HEK293 (cell line): ENCODE measurements around the gene CACNA1C.

Experiments
- CTCF ChIA-PET: fragments of 350-600 bp; formaldehyde crosslinking; extraction: SDS; loops from one replicate; lab custom pipeline; 2021; ENCODE audit warnings: antibody characterized with exemption; lab: Yijun Ruan, JAX
- POLR2A ChIA-PET: fragments of 300-600 bp; formaldehyde crosslinking; extraction: SDS; loops from one replicate; lab custom pipeline; 2020; ENCODE audit warnings: antibody characterized with exemption, inconsistent platforms; lab: Yijun Ruan, JAX
- H3K27ac ChIP-seq: fragments of 200-500 bp; sonication (Bioruptor generic); 2 replicates; pipeline ENCODE4 v1.5.1; 2014; ENCODE audit warnings: low read depth, low read length, control low read depth, inconsistent platforms; ENCODE audit errors: extremely low read depth
- H3K36me3 ChIP-seq, 2 experiments: fragments of 200-500 bp in 1 of 2; sonication (Bioruptor generic) in 1 of 2; 1 replicate in 1 of 2; 2 replicates in 1 of 2; pipeline ENCODE4 v1.5.1; 2014 to 2017; ENCODE audit warnings: inconsistent platforms in 2 of 2, low read length in 2 of 2; ENCODE audit not compliant: control insufficient read depth in 2 of 2, insufficient read depth in 1 of 2
- H3K4me1 ChIP-seq: fragments of 200-500 bp; sonication (Bioruptor generic); 2 replicates; pipeline ENCODE4 v1.5.1; 2014; ENCODE audit warnings: mild to moderate bottlenecking, low read length, inconsistent platforms; ENCODE audit not compliant: control insufficient read depth, insufficient read depth
- H3K4me3 ChIP-seq: 2 replicates; pipeline ENCODE4 v1.5.1; 2011; ENCODE audit warnings: low read depth, mild to moderate bottlenecking, control low read depth, low read length, moderate library complexity
- H3K9me3 ChIP-seq: fragments of 200-500 bp; sonication (Bioruptor generic); 2 replicates; pipeline ENCODE4 v1.5.1; 2014; ENCODE audit warnings: low read depth, low read length, inconsistent platforms; ENCODE audit not compliant: control insufficient read depth, insufficient read depth
- BCL6B ChIP-seq: fragments of 450-650 bp; formaldehyde crosslinking; IDR thresholded peaks from 2 replicates; pipeline ENCODE4 v1.5.1; 2017; ENCODE audit warnings: missing biosample characterization, missing genetic modification characterization
- GLI4 ChIP-seq: fragments of 450-650 bp; formaldehyde crosslinking; IDR thresholded peaks from 2 replicates; pipeline ENCODE4 v1.5.1; 2016; ENCODE audit warnings: missing biosample characterization, missing genetic modification characterization
- OSR2 ChIP-seq: fragments of 450-650 bp; formaldehyde crosslinking; IDR thresholded peaks from 2 replicates; pipeline ENCODE4 v1.5.1; 2016; ENCODE audit warnings: missing biosample characterization, missing genetic modification characterization
- PATZ1 ChIP-seq: fragments of 450-650 bp; formaldehyde crosslinking; IDR thresholded peaks from 2 replicates; pipeline ENCODE4 v1.5.1; 2016; ENCODE audit warnings: missing biosample characterization, missing genetic modification characterization
- TSHZ1 ChIP-seq: fragments of 450-650 bp; formaldehyde crosslinking; IDR thresholded peaks from 2 replicates; pipeline ENCODE4 v1.5.1; 2016; ENCODE audit warnings: missing biosample characterization, missing genetic modification characterization, borderline replicate concordance
- ZBTB20 ChIP-seq: fragments of 450-650 bp; formaldehyde crosslinking; IDR thresholded peaks from 2 replicates; pipeline ENCODE4 v1.5.1; 2016; ENCODE audit warnings: missing biosample characterization, missing genetic modification characterization
- ZFP37 ChIP-seq: fragments of 450-650 bp; formaldehyde crosslinking; IDR thresholded peaks from 2 replicates; pipeline ENCODE4 v1.5.1; 2016; ENCODE audit warnings: missing biosample characterization, missing genetic modification characterization
- ZIC2 ChIP-seq: fragments of 450-650 bp; formaldehyde crosslinking; IDR thresholded peaks from 2 replicates; pipeline ENCODE4 v1.5.1; 2016; ENCODE audit warnings: missing biosample characterization, missing genetic modification characterization
- ZNF112 ChIP-seq: fragments of 450-650 bp; formaldehyde crosslinking; IDR thresholded peaks from 2 replicates; pipeline ENCODE4 v1.5.0; 2017; ENCODE audit warnings: missing biosample characterization, missing genetic modification characterization
- ZNF121 ChIP-seq: fragments of 450-650 bp; formaldehyde crosslinking; IDR thresholded peaks from 2 replicates; pipeline ENCODE4 v1.5.1; 2016; ENCODE audit warnings: missing biosample characterization, missing genetic modification characterization
- ZNF138 ChIP-seq: fragments of 450-650 bp; formaldehyde crosslinking; IDR thresholded peaks from 2 replicates; pipeline ENCODE4 v1.5.1; 2016; ENCODE audit warnings: missing biosample characterization, missing genetic modification characterization, borderline replicate concordance
- ZNF146 ChIP-seq: fragments of 450-650 bp; formaldehyde crosslinking; IDR thresholded peaks from 2 replicates; pipeline ENCODE4 v1.5.1; 2016; ENCODE audit warnings: missing biosample characterization, missing genetic modification characterization
- ZNF155 ChIP-seq: fragments of 450-650 bp; formaldehyde crosslinking; IDR thresholded peaks from 2 replicates; pipeline ENCODE4 v1.5.1; 2016; ENCODE audit warnings: missing biosample characterization, missing genetic modification characterization
- ZNF157 ChIP-seq: fragments of 450-650 bp; formaldehyde crosslinking; IDR thresholded peaks from 2 replicates; pipeline ENCODE4 v1.5.1; 2016; ENCODE audit warnings: missing biosample characterization, missing genetic modification characterization
- ZNF280C ChIP-seq: fragments of 450-650 bp; formaldehyde crosslinking; IDR thresholded peaks from 2 replicates; pipeline ENCODE4 v1.5.1; 2016; ENCODE audit warnings: missing biosample characterization, missing genetic modification characterization
- ZNF354C ChIP-seq: fragments of 450-650 bp; formaldehyde crosslinking; IDR thresholded peaks from 2 replicates; pipeline ENCODE4 v1.5.1; 2016; ENCODE audit warnings: missing biosample characterization, missing genetic modification characterization, low read depth, borderline replicate concordance
- ZNF394 ChIP-seq: fragments of 450-650 bp; formaldehyde crosslinking; IDR thresholded peaks from 2 replicates; pipeline ENCODE4 v1.5.1; 2016; ENCODE audit warnings: missing biosample characterization, missing genetic modification characterization, mild to moderate bottlenecking, moderate library complexity, borderline replicate concordance
- ZNF404 ChIP-seq: fragments of 450-650 bp; formaldehyde crosslinking; IDR thresholded peaks from 2 replicates; pipeline ENCODE4 v1.5.1; 2017; ENCODE audit warnings: missing biosample characterization, missing genetic modification characterization
- ZNF449 ChIP-seq: fragments of 450-650 bp; formaldehyde crosslinking; IDR thresholded peaks from 2 replicates; pipeline ENCODE4 v1.5.1; 2017; ENCODE audit warnings: missing biosample characterization, mild to moderate bottlenecking, missing genetic modification characterization, moderate library complexity
- ZNF776 ChIP-seq: fragments of 450-650 bp; formaldehyde crosslinking; IDR thresholded peaks from 2 replicates; pipeline ENCODE4 v1.5.0; 2017; ENCODE audit warnings: missing biosample characterization, missing genetic modification characterization, borderline replicate concordance
- ZNF791 ChIP-seq: fragments of 450-650 bp; formaldehyde crosslinking; IDR thresholded peaks from 2 replicates; pipeline ENCODE4 v1.5.1; 2016; ENCODE audit warnings: missing biosample characterization, missing genetic modification characterization
- ZSCAN4 ChIP-seq: fragments of 450-650 bp; formaldehyde crosslinking; IDR thresholded peaks from 2 replicates; pipeline ENCODE4 v1.5.1; 2017; ENCODE audit warnings: missing biosample characterization, missing genetic modification characterization

The CACNA1C gene

GRCh38 chr12:2287151-2287550 lies 234.4 kb downstream of the CACNA1C start (continued):
- TF ChIP-seq ZNF354C (tag by site-specific recombination) (no peak), ZNF791 (tag by site-specific recombination) (no peak), OSR2 (tag by site-specific recombination) (no peak), ZNF394 (tag by site-specific recombination) (no peak), ZNF449 (no peak), ZSCAN4 (no peak), ZNF404 (no peak), GLI4 (no peak), ZNF146 (tag by site-specific recombination) (no peak)

GRCh38 chr12:2287589-2287988 lies 234.8 kb downstream of the CACNA1C start:
- TF ChIP-seq ZBTB20 (tag by site-specific recombination) = peak; percentile 60
- TF ChIP-seq ZNF157 (tag by site-specific recombination) = no peak
- no peak for TF ChIP-seq PATZ1 (tag by site-specific recombination)
- no peak for TF ChIP-seq ZIC2
- no peak for TF ChIP-seq BCL6B (tag by site-specific recombination)
- Histone ChIP-seq H3K9me3 (no peaks in the 10 kb centered on the region; the same call in 1 of the 2 replicates), H3K27ac (no peak overlapping the region), H3K4me3 (no peak overlapping the region), H3K36me3 (no peaks in the 10 kb centered on the region), H3K4me1 (no peaks in the 10 kb centered on the region)
- POLR2A ChIA-PET = no interaction called here
- CTCF ChIA-PET = interaction anchor here (0.6 to 2.7 kb wide), 8 partner anchors 11 to 618 kb away, joined by 3 to 14 read pairs (median 4); no protein-coding TSS in a partner anchor

GRCh38 chr12:2288001-2288400 lies 235.2 kb downstream of the CACNA1C start:
- Histone ChIP-seq H3K4me3 (no peak overlapping the region), H3K9me3 (no peaks in the 10 kb centered on the region; the same call in 1 of the 2 replicates), H3K36me3 (no peaks in the 10 kb centered on the region), H3K27ac (no peak overlapping the region), H3K4me1 (no peaks in the 10 kb centered on the region)
- POLR2A ChIA-PET = no interaction called here
- CTCF ChIA-PET = interaction anchor here (0.6 to 2.7 kb wide), 8 partner anchors 12 to 618 kb away, joined by 3 to 14 read pairs (median 4); no protein-coding TSS in a partner anchor
- TF ChIP-seq ZNF121 (tag by site-specific recombination) (no peak), ZNF112 (tag by site-specific recombination) (no peak), ZNF280C (tag by site-specific recombination) (no peak), ZNF138 (tag by site-specific recombination) (no peak), TSHZ1 (tag by site-specific recombination) (no peak), ZFP37 (no peak), ZNF155 (tag by site-specific recombination) (no peak), ZNF776 (tag by site-specific recombination) (no peak)
